GM18505 (cell line): ENCODE measurements around the gene SIAH2.
"Not testable (repeated sequence)": the region's sequence is repeated elsewhere in the genome, so short reads cannot be mapped to it uniquely, and the experiment has no call there.

ENCODE experiments used
- ATAC-seq: cut with Tn5 transposase; IDR thresholded peaks from one replicate; pipeline ENCODE4 v1.9.1; 2021; ENCODE audit not compliant: unreplicated experiment
- POLR2A ChIP-seq: IDR thresholded peaks from 4 replicates; pipeline ENCODE4 v1.6.1; 2011; ENCODE audit warnings: borderline replicate concordance; ENCODE audit not compliant: insufficient read depth, insufficient read length; ENCODE audit errors: extremely low read depth

The SIAH2 gene, protein sequence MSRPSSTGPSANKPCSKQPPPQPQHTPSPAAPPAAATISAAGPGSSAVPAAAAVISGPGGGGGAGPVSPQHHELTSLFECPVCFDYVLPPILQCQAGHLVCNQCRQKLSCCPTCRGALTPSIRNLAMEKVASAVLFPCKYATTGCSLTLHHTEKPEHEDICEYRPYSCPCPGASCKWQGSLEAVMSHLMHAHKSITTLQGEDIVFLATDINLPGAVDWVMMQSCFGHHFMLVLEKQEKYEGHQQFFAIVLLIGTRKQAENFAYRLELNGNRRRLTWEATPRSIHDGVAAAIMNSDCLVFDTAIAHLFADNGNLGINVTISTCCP

DNA sequence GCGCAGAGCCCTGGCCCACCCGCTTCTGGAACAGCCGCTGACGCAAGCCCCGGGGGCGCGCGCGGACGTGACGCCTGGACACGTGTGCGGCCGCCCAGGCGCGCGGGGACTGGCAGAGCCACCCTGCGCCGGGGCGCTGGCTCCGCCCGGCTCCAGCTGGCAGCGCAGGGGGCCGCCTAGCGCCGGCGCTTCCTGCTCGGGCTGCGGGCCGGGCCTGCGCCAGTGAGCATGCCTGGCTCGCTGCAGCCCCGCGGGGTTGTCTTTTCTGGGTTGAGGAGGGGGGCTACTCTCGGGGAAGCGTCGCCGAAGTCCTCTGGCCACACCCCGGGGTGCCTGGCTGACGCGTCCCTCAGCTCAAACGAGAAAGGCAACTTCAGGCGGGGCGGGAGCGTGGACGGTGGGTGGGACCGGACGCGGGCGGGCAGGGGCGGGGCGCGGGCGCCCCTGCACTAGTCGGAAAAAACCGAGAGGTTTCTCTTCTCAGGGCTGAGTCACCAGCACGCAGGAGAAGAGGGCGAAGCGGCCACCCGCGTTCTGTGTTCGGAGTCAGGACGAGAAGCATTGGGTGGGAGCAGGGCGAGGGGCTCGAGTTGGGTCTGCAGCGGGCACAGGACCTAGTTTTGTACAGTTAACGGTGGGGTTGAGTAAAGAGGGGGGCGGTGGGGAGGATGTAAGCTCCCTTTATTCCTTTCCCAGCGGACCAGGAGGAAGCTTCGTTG is at the start of gene SIAH2:
Gene SIAH2 (minus strand): TSS at position 48 of the 719 bp plus-strand sequence. CDS start 320 bp downstream, outside the sequence.
- peak; percentile 62 for ATAC-seq
- TF ChIP-seq POLR2A: peak; percentile 92

DNA sequence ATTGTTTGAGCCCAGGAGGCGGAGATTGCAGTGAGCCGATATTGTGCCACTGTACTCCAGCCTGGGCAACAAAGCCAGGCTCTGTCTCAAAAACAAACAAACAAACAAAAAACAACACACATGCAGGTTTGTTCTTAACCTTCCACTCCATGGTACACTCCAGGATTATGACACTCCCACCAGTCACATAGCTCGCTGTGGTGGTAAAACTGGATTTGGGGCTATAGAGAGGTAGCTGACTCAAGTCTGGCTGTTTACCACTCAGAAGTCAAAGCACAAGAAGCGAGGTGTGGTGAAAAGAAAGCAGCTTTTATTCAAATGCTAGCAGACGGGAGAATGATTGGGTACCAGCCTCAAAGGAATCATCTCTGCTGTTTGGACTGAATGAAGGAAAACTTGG is 49.0 kb upstream of the SIAH2 start:
- TF ChIP-seq POLR2A: no peak

DNA sequence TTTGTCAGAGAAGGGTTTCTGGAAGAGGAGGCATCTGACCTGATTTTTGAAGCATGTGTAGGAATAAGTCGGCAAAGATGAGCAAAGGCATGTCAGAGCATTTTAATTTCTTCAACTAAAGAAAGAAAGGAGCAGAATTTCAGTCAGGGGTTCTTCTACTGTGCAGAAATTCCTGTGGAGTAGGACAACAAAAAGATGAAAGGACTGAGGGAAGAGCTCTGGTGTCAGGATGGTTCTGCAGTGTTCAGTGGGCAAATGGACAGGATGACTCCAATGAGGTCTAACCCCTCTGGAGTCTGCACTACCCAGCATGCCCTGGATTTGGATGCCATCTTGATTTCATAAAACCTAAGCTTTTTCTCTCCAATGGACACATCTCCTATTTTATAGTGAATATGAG is 47.7 kb upstream of the SIAH2 start:
- ATAC-seq: no peak

More for the DNA sequence above, 49.0 kb upstream of the SIAH2 start:
- no peak for ATAC-seq

GRCh38 chr3:150806185-150806835 is 43.3 kb upstream of the SIAH2 start:
- TF ChIP-seq POLR2A: no peak
- ATAC-seq: no peak

More for the DNA sequence above, 47.7 kb upstream of the SIAH2 start:
- no peak for TF ChIP-seq POLR2A

- TF ChIP-seq POLR2A: no peak
- no peak for ATAC-seq
Observed at GRCh38 chr3:150805354-150805753, 42.4 kb upstream of the SIAH2 start.

DNA sequence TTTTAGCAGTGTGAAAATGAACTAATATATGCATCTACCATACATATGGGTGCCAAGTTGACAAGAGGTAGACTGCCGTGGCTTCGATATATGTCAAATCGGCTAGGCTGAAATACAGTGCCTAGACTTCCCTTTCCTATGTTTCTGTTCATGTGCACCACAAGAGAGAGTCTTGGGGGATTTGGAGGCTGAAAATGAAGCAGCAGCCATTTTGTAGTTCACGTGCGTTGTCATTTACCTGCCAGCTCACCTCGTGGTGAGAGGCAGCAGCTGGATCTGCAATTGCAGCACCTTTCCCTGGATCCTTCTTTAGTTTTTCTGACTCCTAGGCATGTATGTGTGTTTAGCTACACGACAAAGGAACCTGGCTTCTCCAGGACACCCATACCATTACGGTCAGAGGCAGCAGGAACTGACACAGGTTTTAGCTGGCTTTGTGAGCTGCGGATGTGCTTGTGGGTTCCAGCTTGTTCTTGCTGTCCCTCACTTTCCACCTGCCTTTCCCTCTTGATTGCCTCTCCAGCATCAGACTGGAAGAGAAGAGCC is 40.5 kb upstream of the SIAH2 start:
- TF ChIP-seq POLR2A: no peak
- ATAC-seq: no peak

DNA sequence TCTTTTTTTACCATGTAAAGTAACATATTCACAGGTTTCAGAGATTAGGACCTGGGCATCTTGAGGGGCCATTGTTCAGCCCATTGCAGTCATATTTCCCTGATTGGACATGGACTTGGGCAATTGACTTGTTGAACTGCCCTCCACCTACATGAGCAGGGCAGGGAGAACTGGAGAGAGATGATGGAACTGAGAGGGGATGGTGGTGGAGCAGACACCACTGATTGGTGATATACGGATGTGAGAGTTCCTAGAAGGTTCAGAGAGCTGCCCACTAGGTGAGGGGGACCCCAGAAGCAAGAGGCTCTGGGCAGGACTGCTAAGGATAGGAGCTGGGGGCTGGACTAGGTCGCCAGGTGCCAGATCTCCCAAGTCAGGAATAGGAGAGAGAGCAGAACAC is 37.8 kb upstream of the SIAH2 start:
- no peak for TF ChIP-seq POLR2A
- ATAC-seq: no peak

GRCh38 chr3:150798122-150798618 is 35.2 kb upstream of the SIAH2 start:
- ATAC-seq: no peak
- no peak for TF ChIP-seq POLR2A

- TF ChIP-seq POLR2A: no peak
- no peak for ATAC-seq
Observed at GRCh38 chr3:150797155-150797554, 34.2 kb upstream of the SIAH2 start.

DNA sequence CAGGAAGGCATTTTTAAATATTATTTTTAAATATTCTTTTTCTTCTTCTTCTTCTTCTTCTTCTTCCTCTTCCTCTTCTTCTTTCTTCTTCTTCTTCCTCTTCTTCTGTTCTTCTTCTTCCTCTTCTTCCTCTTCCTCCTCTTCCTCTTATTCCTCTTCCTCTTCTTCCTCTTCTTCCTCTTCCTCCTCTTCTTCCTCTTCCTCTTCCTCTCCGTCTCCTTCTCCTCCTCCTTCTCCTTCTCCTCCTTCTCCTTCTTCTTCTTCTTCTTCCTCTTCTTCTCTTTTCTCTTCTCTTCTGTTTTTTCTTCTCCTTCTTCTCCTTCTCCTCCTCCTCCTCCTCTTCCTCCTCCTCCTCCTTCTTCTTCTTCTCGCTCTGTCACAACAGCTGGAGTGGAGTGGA is 33.6 kb upstream of the SIAH2 start:
- not testable (repeated sequence) for ATAC-seq

- TF ChIP-seq POLR2A: no peak
Observed at GRCh38 chr3:150793641-150794040, 30.7 kb upstream of the SIAH2 start.

GRCh38 chr3:150790629-150791028 is 27.7 kb upstream of the SIAH2 start:
- TF ChIP-seq POLR2A: no peak
- no peak for ATAC-seq

More at GRCh38 chr3:150793641-150794040, 30.7 kb upstream of the SIAH2 start:
- ATAC-seq: no peak

DNA sequence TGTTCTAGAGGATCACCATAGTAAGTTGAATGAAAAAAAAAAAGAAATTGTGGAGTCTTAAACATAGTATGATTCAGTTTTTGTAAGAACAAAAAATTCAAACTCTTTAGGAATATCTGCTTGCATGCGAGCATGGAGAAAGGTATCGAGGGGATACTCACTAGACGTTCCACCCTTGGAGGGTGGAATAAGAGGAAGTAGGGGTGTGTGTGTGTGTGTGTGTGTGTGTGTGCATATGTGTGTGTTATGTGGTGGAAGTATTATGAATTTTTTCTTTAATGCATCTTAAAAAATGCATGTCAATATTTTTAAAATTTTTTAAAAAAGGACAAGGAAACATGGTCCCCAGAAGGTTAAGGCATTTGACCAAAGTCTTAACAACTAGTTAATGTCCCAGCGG is 26.5 kb upstream of the SIAH2 start:
- ATAC-seq: no peak
- TF ChIP-seq POLR2A: no peak

GRCh38 chr3:150787741-150788370 is 24.9 kb upstream of the SIAH2 start:
- ATAC-seq: peak; percentile 62

More at GRCh38 chr3:150787741-150788370, 24.9 kb upstream of the SIAH2 start:
- no peak for TF ChIP-seq POLR2A
